GM23338 (cell line): ENCODE results near the gene RAB40C.

Experiments
- CREB1 ChIP-seq: fragments of 250-450 bp; sonication (Bioruptor Pico); IDR thresholded peaks from 2 replicates; pipeline ENCODE4 v1.5.0; 2020; ENCODE audit warnings: low read depth, mild to moderate bottlenecking, moderate library complexity
- EZH2 ChIP-seq: fragments of 200-600 bp; sonication (generic); IDR thresholded peaks from one replicate; pipeline ENCODE4 v1.8.0; 2017; ENCODE audit warnings: antibody characterized with exemption, mild to moderate bottlenecking, low read depth; ENCODE audit not compliant: unreplicated experiment
- POLR2AphosphoS5 ChIP-seq: IDR thresholded peaks from 2 replicates; pipeline ENCODE4 v1.6.1; 2016; ENCODE audit warnings: antibody characterized with exemption, low read depth
- TF ChIP-seq, protein P1 (sequence below), 2 experiments: fragments of 200-600 bp in 1 of 2; sonication (generic) in 1 of 2; conservative IDR thresholded peaks; 2 replicates each; pipeline versions ENCODE4 v1.5.1 to v1.6.1; 2016 to 2017; ENCODE audit warnings: antibody characterized with exemption in 2 of 2, low read depth in 2 of 2, mild to moderate bottlenecking in 2 of 2, moderate library complexity in 1 of 2

DNA sequence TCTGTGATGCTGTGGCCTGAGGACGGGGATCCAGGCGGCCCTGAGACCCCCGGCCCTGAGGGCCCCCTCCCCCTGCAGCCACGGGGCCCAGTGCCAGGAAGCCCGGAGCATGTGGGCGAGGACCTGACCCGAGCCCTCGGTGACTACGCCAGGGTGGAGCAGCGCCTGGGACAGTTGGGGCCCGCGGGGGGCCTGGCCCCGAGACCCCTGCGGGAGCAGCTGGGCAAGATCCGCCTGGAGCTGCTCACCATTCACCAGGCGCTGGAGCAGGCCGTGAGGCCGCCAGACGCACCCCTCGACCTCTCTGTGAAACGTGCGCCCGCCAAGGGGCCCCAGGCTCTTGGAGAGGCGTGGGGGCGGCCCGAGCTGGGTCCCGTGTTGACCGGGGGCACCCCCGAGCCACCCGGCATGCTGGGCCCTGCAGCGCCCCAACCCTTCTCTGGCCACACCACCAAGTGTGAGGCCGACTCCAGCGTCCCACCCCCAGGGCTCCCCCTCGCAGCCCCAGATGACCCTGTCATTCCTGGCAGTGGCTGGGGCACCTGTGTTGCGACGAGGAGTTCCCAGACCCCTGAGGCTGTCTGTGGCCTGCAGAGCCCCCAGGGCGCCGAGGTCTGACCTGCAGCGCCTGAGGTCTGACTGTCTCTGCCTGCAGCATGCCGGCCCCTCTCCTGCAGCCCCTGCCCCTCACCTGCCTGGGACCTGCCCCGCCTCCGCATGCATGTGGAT is 25.0 kb upstream of the RAB40C start:
- TF ChIP-seq, protein P1, sequence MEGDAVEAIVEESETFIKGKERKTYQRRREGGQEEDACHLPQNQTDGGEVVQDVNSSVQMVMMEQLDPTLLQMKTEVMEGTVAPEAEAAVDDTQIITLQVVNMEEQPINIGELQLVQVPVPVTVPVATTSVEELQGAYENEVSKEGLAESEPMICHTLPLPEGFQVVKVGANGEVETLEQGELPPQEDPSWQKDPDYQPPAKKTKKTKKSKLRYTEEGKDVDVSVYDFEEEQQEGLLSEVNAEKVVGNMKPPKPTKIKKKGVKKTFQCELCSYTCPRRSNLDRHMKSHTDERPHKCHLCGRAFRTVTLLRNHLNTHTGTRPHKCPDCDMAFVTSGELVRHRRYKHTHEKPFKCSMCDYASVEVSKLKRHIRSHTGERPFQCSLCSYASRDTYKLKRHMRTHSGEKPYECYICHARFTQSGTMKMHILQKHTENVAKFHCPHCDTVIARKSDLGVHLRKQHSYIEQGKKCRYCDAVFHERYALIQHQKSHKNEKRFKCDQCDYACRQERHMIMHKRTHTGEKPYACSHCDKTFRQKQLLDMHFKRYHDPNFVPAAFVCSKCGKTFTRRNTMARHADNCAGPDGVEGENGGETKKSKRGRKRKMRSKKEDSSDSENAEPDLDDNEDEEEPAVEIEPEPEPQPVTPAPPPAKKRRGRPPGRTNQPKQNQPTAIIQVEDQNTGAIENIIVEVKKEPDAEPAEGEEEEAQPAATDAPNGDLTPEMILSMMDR (conservative IDR thresholded peaks at IDR 0.05; ENCODE audit: low read depth in 2 of 2) = no peak
- TF ChIP-seq EZH2 (no peak), CREB1 (no peak), POLR2AphosphoS5 (no peak)
